HepG2 (cell line): ENCODE measurements around the gene U2AF2. TPM values are rescaled to one million over a fixed set of nuclear protein-coding genes. Genes with fewer than 3 reads are reported as not detected.

Experiments
- AHR ChIP-seq: IDR thresholded peaks from 2 replicates; pipeline ENCODE4 v1.6.1; 2018; ENCODE audit warnings: missing genetic modification reagents, missing compliant biosample characterization
- HNF1B ChIP-seq: sonication (generic); formaldehyde crosslinking; IDR thresholded peaks from 2 replicates; pipeline ENCODE4 v1.5.1; 2020; ENCODE audit warnings: mild to moderate bottlenecking, moderate library complexity, missing genetic modification reagents
- IRF9 ChIP-seq: sonication (generic); formaldehyde crosslinking; IDR thresholded peaks from 2 replicates; pipeline ENCODE4 v1.8.0; 2022; ENCODE audit warnings: missing genetic modification reagents, mild to moderate bottlenecking, borderline replicate concordance
- KDM5B ChIP-seq: sonication (generic); formaldehyde crosslinking; IDR thresholded peaks from 2 replicates; pipeline ENCODE4 v1.4.0; 2020; ENCODE audit warnings: missing genetic modification reagents, mild to moderate bottlenecking, borderline replicate concordance
- KLF6 ChIP-seq: IDR thresholded peaks from 2 replicates; pipeline ENCODE4 v1.8.0; 2016; ENCODE audit warnings: missing biosample characterization, missing genetic modification reagents
- MAF1 ChIP-seq: sonication (generic); formaldehyde crosslinking; IDR thresholded peaks from 2 replicates; pipeline ENCODE4 v1.5.0; 2020; ENCODE audit warnings: missing genetic modification reagents, borderline replicate concordance
- MYC ChIP-seq: sonication (generic); formaldehyde crosslinking; IDR thresholded peaks from 2 replicates; pipeline ENCODE4 v1.9.0; 2021; ENCODE audit warnings: missing genetic modification reagents, borderline replicate concordance
- SMARCE1 ChIP-seq: fragments of 450-650 bp; IDR thresholded peaks from 2 replicates; pipeline ENCODE4 v1.6.1; 2017; ENCODE audit warnings: borderline replicate concordance
- TBX2 ChIP-seq: sonication (generic); formaldehyde crosslinking; IDR thresholded peaks from 2 replicates; pipeline ENCODE4 v1.5.0; 2020; ENCODE audit warnings: missing genetic modification reagents, mild to moderate bottlenecking, borderline replicate concordance
- TEAD3 ChIP-seq: optimal IDR thresholded peaks from 2 replicates; pipeline ENCODE3; 2016; ENCODE audit warnings: borderline replicate concordance
- U2AF2 ChIP-seq: fragments of 200-400 bp; formaldehyde crosslinking; IDR thresholded peaks from 2 replicates; pipeline ENCODE4 v1.6.1; 2017; ENCODE audit warnings: low read depth, mild to moderate bottlenecking, low read length
- ZFP41 ChIP-seq: sonication (generic); formaldehyde crosslinking; IDR thresholded peaks from 2 replicates; pipeline ENCODE4 v1.4.0; 2020; ENCODE audit warnings: mild to moderate bottlenecking, missing genetic modification reagents, borderline replicate concordance
- ZNF350 ChIP-seq: sonication (generic); formaldehyde crosslinking; IDR thresholded peaks from 2 replicates; pipeline ENCODE4 v1.4.0; 2020; ENCODE audit warnings: mild to moderate bottlenecking, low read depth, missing genetic modification reagents, borderline replicate concordance
- ZNF7 ChIP-seq: IDR thresholded peaks from 2 replicates; pipeline ENCODE4 v1.6.1; 2016; ENCODE audit warnings: missing biosample characterization, missing genetic modification reagents
- ZNF761 ChIP-seq: sonication (generic); formaldehyde crosslinking; conservative IDR thresholded peaks from 2 replicates; pipeline ENCODE4 v1.4.0; 2020; ENCODE audit warnings: mild to moderate bottlenecking, missing genetic modification reagents
- ZNF792 ChIP-seq: IDR thresholded peaks from 2 replicates; pipeline ENCODE4 v1.6.1; 2016
- polyA plus RNA-seq, 8 experiments: library from polyadenylated mRNA; depleted of rRNA in 3 of 8; stranded (reverse) in 7 of 8; unstranded in 1 of 8; fragments of >200 nt; fragmentation: Illumina TruSeq in 4 of 8; extraction: Trizol in 4 of 8; gene quantifications; 2 replicates each; pipeline versions ENCODE4 v1.2.1 to v1.2.3, GENCODE V29; 2011 to 2016; ENCODE audit warnings: low read depth in 4 of 8, missing spikeins in 1 of 8, mixed read lengths in 1 of 8; ENCODE audit not compliant: insufficient read depth in 1 of 8
- total RNA-seq, 5 experiments: library from RNA; depleted of rRNA; stranded (reverse); fragments of >200 nt; fragmentation: Illumina TruSeq; extraction: Trizol; gene quantifications; 2 replicates each; pipeline ENCODE4 v1.2.3, GENCODE V29; 2016; ENCODE audit warnings: low read depth in 1 of 5
- TF ChIP-seq, protein P1 (sequence below): sonication (generic); formaldehyde crosslinking; IDR thresholded peaks from 2 replicates; pipeline ENCODE4 v1.4.0; 2020; ENCODE audit warnings: mild to moderate bottlenecking, low read depth, missing genetic modification reagents
- TF ChIP-seq, protein P2 (sequence below): sonication (generic); formaldehyde crosslinking; IDR thresholded peaks from 2 replicates; pipeline ENCODE4 v1.4.0; 2020; ENCODE audit warnings: missing genetic modification reagents

Gene U2AF2
- total and polyA plus RNA-seq, 2 of the 13 experiments (the other 11 are each of a cell fraction or from before 2014, with no cell fraction given), result 84.3 to 124 TPM

- TF ChIP-seq, protein P1, sequence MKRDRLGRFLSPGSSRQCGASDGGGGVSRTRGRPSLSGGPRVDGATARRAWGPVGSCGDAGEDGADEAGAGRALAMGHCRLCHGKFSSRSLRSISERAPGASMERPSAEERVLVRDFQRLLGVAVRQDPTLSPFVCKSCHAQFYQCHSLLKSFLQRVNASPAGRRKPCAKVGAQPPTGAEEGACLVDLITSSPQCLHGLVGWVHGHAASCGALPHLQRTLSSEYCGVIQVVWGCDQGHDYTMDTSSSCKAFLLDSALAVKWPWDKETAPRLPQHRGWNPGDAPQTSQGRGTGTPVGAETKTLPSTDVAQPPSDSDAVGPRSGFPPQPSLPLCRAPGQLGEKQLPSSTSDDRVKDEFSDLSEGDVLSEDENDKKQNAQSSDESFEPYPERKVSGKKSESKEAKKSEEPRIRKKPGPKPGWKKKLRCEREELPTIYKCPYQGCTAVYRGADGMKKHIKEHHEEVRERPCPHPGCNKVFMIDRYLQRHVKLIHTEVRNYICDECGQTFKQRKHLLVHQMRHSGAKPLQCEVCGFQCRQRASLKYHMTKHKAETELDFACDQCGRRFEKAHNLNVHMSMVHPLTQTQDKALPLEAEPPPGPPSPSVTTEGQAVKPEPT (CRISPR knock-in tag), result 0 out of 2 replicates have a peak, but pooled peaks have one; percentile 39
- TF ChIP-seq MYC (CRISPR knock-in tag) (peak; percentile 75; the same call in 1 of the 2 replicates), AHR (CRISPR knock-in tag) (0 out of 2 replicates have a peak, but pooled peaks have one; percentile 27), SMARCE1 (no peak), ZFP41 (no peak), MAF1 (CRISPR knock-in tag) (0 out of 2 replicates have a peak, but pooled peaks have one; percentile 32), IRF9 (peak; percentile 45; the same call in 1 of the 2 replicates), TBX2 (peak; percentile 81), KLF6 (CRISPR knock-in tag) (no peak), TEAD3 (CRISPR knock-in tag) (peak; percentile 46), ZNF350 (CRISPR knock-in tag) (peak; percentile 82), HNF1B (CRISPR knock-in tag) (peak; percentile 82), ZNF761 (CRISPR knock-in tag) (no peak), KDM5B (peak; percentile 29), ZNF792 (CRISPR knock-in tag) (peak; percentile 21), ZNF7 (CRISPR knock-in tag) (no peak), U2AF2 (peak; percentile 95)
- TF ChIP-seq, protein P2, sequence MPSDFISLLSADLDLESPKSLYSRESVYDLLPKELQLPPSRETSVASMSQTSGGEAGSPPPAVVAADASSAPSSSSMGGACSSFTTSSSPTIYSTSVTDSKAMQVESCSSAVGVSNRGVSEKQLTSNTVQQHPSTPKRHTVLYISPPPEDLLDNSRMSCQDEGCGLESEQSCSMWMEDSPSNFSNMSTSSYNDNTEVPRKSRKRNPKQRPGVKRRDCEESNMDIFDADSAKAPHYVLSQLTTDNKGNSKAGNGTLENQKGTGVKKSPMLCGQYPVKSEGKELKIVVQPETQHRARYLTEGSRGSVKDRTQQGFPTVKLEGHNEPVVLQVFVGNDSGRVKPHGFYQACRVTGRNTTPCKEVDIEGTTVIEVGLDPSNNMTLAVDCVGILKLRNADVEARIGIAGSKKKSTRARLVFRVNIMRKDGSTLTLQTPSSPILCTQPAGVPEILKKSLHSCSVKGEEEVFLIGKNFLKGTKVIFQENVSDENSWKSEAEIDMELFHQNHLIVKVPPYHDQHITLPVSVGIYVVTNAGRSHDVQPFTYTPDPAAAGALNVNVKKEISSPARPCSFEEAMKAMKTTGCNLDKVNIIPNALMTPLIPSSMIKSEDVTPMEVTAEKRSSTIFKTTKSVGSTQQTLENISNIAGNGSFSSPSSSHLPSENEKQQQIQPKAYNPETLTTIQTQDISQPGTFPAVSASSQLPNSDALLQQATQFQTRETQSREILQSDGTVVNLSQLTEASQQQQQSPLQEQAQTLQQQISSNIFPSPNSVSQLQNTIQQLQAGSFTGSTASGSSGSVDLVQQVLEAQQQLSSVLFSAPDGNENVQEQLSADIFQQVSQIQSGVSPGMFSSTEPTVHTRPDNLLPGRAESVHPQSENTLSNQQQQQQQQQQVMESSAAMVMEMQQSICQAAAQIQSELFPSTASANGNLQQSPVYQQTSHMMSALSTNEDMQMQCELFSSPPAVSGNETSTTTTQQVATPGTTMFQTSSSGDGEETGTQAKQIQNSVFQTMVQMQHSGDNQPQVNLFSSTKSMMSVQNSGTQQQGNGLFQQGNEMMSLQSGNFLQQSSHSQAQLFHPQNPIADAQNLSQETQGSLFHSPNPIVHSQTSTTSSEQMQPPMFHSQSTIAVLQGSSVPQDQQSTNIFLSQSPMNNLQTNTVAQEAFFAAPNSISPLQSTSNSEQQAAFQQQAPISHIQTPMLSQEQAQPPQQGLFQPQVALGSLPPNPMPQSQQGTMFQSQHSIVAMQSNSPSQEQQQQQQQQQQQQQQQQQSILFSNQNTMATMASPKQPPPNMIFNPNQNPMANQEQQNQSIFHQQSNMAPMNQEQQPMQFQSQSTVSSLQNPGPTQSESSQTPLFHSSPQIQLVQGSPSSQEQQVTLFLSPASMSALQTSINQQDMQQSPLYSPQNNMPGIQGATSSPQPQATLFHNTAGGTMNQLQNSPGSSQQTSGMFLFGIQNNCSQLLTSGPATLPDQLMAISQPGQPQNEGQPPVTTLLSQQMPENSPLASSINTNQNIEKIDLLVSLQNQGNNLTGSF, result 0 out of 2 replicates have a peak, but pooled peaks have one; percentile 23
These were observed 1.0 kb upstream of the U2AF2 start (continued) for GRCh38 chr19:55653651-55654322.
